Measurements from ENCODE around the gene STAG2.
"Not testable (repeated sequence)": the region's sequence is repeated elsewhere in the genome, so short reads cannot be mapped to it uniquely, and the experiment has no call there.

STAG2 gene

DNA sequence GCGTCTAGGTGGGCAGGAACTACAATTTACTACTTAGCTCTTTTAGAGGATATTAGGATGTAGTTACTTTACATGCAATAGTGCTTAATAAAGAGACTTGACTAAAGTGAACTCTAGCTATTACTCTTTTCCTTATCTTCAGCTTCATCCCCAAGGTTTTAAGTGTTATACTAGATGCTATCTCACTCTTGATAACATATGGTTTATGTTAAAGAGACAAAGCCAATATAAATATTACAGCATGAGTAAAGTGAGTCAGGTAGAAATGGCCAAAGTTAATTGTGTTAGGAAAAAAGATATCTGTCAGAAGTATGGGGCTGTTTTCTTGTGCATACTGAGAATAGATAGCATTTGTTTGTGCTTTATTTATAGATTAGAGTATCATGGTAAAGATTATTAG lies 80.5 kb downstream of the STAG2 start:
- DNase-seq (ENCODE audit: low read depth), result no peak
- H3K4me3 ChIP-seq (ENCODE audit: control insufficient read depth, low read depth, low read length), result no peak overlapping the region

DNA sequence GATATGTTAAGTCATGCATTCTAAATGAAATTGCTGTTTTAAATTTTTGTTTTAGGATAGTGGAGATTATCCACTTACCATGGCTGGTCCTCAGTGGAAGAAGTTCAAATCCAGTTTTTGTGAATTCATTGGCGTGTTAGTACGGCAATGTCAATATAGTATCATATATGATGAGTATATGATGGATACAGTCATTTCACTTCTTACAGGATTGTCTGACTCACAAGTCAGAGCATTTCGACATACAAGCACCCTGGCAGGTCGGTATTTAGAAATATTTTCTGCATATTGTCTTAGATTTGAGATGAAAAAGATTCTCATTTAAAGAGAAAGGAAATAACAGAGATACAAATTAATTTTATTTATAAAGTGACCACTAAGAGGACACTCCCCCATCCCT lies 83.6 kb downstream of the STAG2 start:
- no peak overlapping the region for H3K4me3 ChIP-seq (ENCODE audit: control insufficient read depth, low read depth, low read length)
- DNase-seq (ENCODE audit: low read depth), result no peak
- TF ChIP-seq, protein P1, sequence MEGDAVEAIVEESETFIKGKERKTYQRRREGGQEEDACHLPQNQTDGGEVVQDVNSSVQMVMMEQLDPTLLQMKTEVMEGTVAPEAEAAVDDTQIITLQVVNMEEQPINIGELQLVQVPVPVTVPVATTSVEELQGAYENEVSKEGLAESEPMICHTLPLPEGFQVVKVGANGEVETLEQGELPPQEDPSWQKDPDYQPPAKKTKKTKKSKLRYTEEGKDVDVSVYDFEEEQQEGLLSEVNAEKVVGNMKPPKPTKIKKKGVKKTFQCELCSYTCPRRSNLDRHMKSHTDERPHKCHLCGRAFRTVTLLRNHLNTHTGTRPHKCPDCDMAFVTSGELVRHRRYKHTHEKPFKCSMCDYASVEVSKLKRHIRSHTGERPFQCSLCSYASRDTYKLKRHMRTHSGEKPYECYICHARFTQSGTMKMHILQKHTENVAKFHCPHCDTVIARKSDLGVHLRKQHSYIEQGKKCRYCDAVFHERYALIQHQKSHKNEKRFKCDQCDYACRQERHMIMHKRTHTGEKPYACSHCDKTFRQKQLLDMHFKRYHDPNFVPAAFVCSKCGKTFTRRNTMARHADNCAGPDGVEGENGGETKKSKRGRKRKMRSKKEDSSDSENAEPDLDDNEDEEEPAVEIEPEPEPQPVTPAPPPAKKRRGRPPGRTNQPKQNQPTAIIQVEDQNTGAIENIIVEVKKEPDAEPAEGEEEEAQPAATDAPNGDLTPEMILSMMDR (IDR thresholded peaks at IDR 0.05; ENCODE audit: control insufficient read depth, insufficient read depth, low read depth, low read length, missing control alignments), result no peak

More for the DNA sequence above, 80.5 kb downstream of the STAG2 start:
- TF ChIP-seq, protein P1 (IDR thresholded peaks at IDR 0.05; ENCODE audit: control insufficient read depth, insufficient read depth, low read depth, low read length, missing control alignments), result no peak

DNA sequence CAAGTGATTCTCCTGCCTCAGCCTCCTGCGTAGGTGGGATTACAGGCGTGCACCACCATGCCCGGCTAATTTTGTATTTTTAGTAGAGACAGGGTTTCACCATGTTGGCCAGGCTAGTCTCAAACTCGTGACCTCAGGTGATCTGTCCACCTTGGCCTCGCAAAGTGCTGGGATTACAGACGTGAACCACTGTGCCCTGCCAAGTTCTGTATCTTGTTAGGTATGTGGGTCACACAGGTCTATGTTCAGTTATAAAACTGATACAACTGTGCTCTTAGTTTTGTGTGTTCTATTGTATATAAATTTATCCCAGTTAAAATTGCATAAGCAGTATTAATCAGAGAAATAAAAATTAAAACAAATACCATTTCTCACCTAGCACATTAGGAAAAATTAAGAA lies 122.9 kb downstream of the STAG2 start:
- H3K4me3 ChIP-seq (ENCODE audit: control insufficient read depth, low read depth, low read length); DNase-seq (ENCODE audit: low read depth): not testable (repeated sequence)

DNA sequence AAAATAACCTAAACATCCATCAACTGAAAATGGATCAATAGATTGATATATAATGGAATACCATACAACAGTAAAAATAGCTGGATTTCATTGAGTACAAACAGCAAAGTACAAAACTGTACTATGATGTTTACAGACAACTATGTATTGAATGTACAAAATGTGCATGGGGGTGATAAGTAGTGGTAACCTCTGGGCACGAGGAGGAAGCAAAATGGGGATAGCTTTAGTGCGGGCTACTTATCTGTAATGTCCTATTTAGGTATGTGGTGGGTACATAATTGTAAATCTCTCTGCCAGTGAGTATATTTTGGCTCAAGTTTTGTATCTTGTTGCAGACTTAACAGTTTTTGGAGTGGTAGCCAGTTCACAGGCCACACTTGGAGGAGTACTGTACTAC lies 123.6 kb downstream of the STAG2 start:
- TF ChIP-seq, protein P1 (IDR thresholded peaks at IDR 0.05; ENCODE audit: control insufficient read depth, insufficient read depth, low read depth, low read length, missing control alignments), result no peak
- no peak for DNase-seq (ENCODE audit: low read depth)
- no peak overlapping the region for H3K4me3 ChIP-seq (ENCODE audit: control insufficient read depth, low read depth, low read length)

DNA sequence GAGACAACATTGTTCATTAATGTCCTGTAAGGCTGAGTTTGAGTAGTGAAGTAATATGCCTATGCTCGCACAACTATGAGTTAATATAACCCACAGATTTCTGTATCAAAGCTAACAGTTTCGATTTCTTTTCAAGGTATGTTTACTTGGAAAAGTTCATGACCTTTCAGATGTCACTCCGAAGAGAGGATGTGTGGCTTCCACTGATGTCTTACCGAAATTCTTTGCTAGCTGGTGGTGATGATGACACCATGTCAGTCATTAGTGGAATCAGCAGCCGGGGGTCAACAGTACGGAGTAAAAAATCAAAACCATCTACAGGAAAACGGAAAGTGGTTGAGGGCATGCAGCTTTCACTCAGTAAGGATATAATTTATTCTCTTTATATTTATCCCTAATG lies 124.9 kb downstream of the STAG2 start:
- H3K4me3 ChIP-seq (ENCODE audit: control insufficient read depth, low read depth, low read length), result no peak overlapping the region
- no peak for DNase-seq (ENCODE audit: low read depth)
- TF ChIP-seq, protein P1 (IDR thresholded peaks at IDR 0.05; ENCODE audit: control insufficient read depth, insufficient read depth, low read depth, low read length, missing control alignments), result no peak

DNA sequence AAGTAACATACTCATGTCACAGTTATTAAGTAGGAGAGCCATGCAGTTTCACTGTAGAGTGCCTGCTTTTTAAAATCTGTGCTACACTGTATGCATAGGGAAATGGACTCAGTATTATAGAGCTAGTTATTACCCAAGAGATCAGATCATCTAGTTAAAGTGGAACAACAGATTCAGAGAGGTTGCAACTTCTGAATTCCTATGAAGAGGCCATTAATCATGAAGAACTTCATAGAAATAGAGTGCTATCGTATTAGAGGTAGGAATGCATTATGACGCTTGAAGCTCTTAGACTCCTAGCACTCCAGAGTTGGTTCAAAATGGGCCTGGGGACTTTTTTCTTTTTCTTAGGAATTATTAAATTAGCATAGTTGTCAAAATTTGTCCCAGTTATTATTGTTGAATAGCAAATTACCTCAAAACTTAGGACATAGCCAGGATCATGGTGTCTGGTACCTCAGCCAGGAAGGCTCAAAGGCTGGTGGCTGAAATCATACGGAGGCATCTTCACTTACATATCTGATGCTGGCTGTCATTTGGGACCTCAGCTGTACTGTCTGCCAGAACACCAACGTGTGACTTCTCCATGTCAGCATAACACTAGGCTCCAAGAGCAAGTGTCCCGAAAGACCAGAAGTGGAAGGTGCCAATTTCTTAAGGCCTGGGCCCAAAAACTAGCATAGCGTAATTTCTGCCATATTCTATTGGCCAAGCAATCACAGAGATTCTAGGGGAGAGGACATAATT lies 125.7 kb downstream of the STAG2 start:
- TF ChIP-seq, protein P1 (IDR thresholded peaks at IDR 0.05; ENCODE audit: control insufficient read depth, insufficient read depth, low read depth, low read length, missing control alignments), result no peak
- H3K4me3 ChIP-seq (ENCODE audit: control insufficient read depth, low read depth, low read length), result no peak overlapping the region
- DNase-seq (ENCODE audit: low read depth), result no peak

DNA sequence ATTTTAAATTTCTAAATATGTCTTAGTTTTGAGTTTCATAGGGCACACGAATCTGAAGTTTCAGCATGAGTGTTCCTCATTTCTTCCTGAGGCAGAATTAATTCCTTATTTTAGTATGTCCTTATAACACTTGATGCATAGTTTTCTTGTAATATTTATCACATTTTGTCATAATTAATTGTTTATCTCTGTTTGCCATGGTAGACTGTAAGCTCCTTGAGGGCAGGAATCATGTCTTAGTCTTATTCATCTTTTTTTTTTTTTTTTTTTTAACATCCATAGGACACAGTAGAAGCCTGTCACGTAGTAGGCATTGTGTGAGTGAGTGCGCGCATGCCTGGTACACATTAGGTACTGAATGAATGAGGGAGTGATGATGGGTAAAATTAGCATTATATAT lies 131.7 kb downstream of the STAG2 start:
- TF ChIP-seq, protein P1 (IDR thresholded peaks at IDR 0.05; ENCODE audit: control insufficient read depth, insufficient read depth, low read depth, low read length, missing control alignments), result no peak
- no peak for DNase-seq (ENCODE audit: low read depth)
- H3K4me3 ChIP-seq (ENCODE audit: control insufficient read depth, low read depth, low read length), result no peak overlapping the region
